Stimulated activated CD8-positive, alpha-beta memory T cell treated with anti-CD3 and anti-CD28 coated beads, Interleukin-7, amount 100 ng/mL, for 4 hours (primary cell): Measurements from ENCODE around the gene RAVER1.
"Not testable (repeated sequence)": the region's sequence is repeated elsewhere in the genome, so short reads cannot be mapped to it uniquely, and the experiment has no call there.

ENCODE experiments used
- DNase-seq, 2 donors: peaks; one replicate each; pipeline ENCODE4 v3.0.0-alpha.2; 2020; ENCODE audit warnings: low read depth in 2 of 2

The RAVER1 gene

GRCh38 chr19:10344780-10345179 is 11.5 kb upstream of the RAVER1 start:
- DNase-seq = no peak

- DNase-seq = no peak
Observed at GRCh38 chr19:10343495-10343894, 10.2 kb upstream of the RAVER1 start.

GRCh38 chr19:10339977-10340376 is 6.6 kb upstream of the RAVER1 start:
- DNase-seq = no peak

- peak; percentile 39 to 57 for DNase-seq
Observed at GRCh38 chr19:10339380-10339960, 6.1 kb upstream of the RAVER1 start, which contains the start of gene ICAM3. ICAM3 (minus strand) TSS chr19:10339624; CDS start chr19:10339614, 10 bp downstream.

- DNase-seq = no peak
Observed at GRCh38 chr19:10338940-10339339, 5.6 kb upstream of the RAVER1 start.

GRCh38 chr19:10336725-10337124 is 3.4 kb upstream of the RAVER1 start:
- not testable (repeated sequence) for DNase-seq

GRCh38 chr19:10335352-10335985 is 2.1 kb upstream of the RAVER1 start:
- DNase-seq = no peak

- DNase-seq = no peak
Observed at GRCh38 chr19:10334588-10335351, 1.4 kb upstream of the RAVER1 start.

- DNase-seq = no peak
Observed at GRCh38 chr19:10333758-10334587, 644 bp upstream of the RAVER1 start.

- no peak for DNase-seq
Observed at GRCh38 chr19:10332158-10332964, 968 bp downstream of the RAVER1 start.

GRCh38 chr19:10329555-10329954 is 3.8 kb downstream of the RAVER1 start:
- DNase-seq = no peak

GRCh38 chr19:10328558-10329429 is 4.5 kb downstream of the RAVER1 start:
- no peak for DNase-seq

GRCh38 chr19:10327793-10328192 is 5.5 kb downstream of the RAVER1 start:
- no peak for DNase-seq

GRCh38 chr19:10325732-10326131 is 7.6 kb downstream of the RAVER1 start:
- no peak for DNase-seq

GRCh38 chr19:10321874-10322835 is 11.2 kb downstream of the RAVER1 start:
- no peak for DNase-seq

GRCh38 chr19:10321417-10321797 is 11.9 kb downstream of the RAVER1 start:
- DNase-seq = no peak

GRCh38 chr19:10320602-10321416 is 12.5 kb downstream of the RAVER1 start:
- DNase-seq = no peak
